GM12878 (cell line): ENCODE data around the gene CRYZL1. TPM values are rescaled to one million over a fixed set of nuclear protein-coding genes. Genes with fewer than 3 reads are reported as not detected.

Experiments used
- ATAC-seq: fragments of 200-7000 bp; cut with Tn5 transposase; 3 replicates; pipeline ENCODE4 v1.9.1; 2020; ENCODE audit warnings: mild to moderate bottlenecking, moderate library complexity
- BruUV-seq: library from RNA; stranded (reverse); fragments of 400-500 nt; replicated peaks from 2 replicates; lab custom pipeline; 2021; lab: Mats Ljungman, UMichigan
- CTCF ChIA-PET: fragments of 300-600 bp; sonication (Branson Sonifier 250); formaldehyde crosslinking; extraction: SDS; loops from one replicate; lab custom pipeline; 2021; ENCODE audit warnings: inconsistent platforms; lab: Yijun Ruan, JAX
- POLR2A ChIA-PET: fragments of 350-600 bp; formaldehyde crosslinking; extraction: SDS; loops from one replicate; lab custom pipeline; 2021; ENCODE audit warnings: inconsistent platforms; lab: Charles Lee
- RAD21 ChIA-PET: fragments of 300-600 bp; sonication (Branson Sonifier 250); formaldehyde crosslinking; loops from one replicate; lab custom pipeline; 2023; ENCODE audit warnings: antibody characterized with exemption; ENCODE audit not compliant: unreplicated experiment; lab: Charles Lee
- SMC1A ChIA-PET: fragments of 300-600 bp; sonication (Branson Sonifier 250); formaldehyde crosslinking; loops from one replicate; lab custom pipeline; 2023; ENCODE audit not compliant: unreplicated experiment, uncharacterized antibody; lab: Charles Lee
- DNase-seq: peaks from one replicate; pipeline ENCODE4 v3.0.0-alpha.2; 2011; ENCODE audit warnings: low read depth, low spot score
- FAIRE-seq: peaks from 3 replicates; lab custom pipeline; 2011; peaks lifted over from hg19 to GRCh38; lab: Jason Lieb, UNC
- H2AFZ ChIP-seq: 2 replicates; pipeline ENCODE4 v1.6.0; 2011; ENCODE audit warnings: low read depth, low read length, control low read depth; ENCODE audit not compliant: control insufficient read depth
- H3K27ac ChIP-seq: 2 replicates; pipeline ENCODE4 v1.5.1; 2011; ENCODE audit warnings: control low read depth; ENCODE audit not compliant: control insufficient read depth, insufficient read depth
- H3K27me3 ChIP-seq, 2 experiments: replicated peaks in 1 of 2; 2 replicates each; pipeline versions ENCODE4 v1.6.0 to v1.6.1; 2011; ENCODE audit warnings: low read length in 1 of 2; ENCODE audit not compliant: control insufficient read depth in 2 of 2, insufficient read depth in 2 of 2
- H3K36me3 ChIP-seq, 2 experiments: 2 replicates each; pipeline ENCODE4 v1.5.1; 2011; ENCODE audit warnings: low read length in 1 of 2; ENCODE audit not compliant: control insufficient read depth in 2 of 2, insufficient read depth in 2 of 2
- H3K4me1 ChIP-seq: 2 replicates; pipeline ENCODE4 v1.6.1; 2011; ENCODE audit warnings: mild to moderate bottlenecking, low read length, moderate library complexity, mixed read lengths; ENCODE audit not compliant: control insufficient read depth, insufficient read depth
- H3K4me2 ChIP-seq: 2 replicates; pipeline ENCODE4 v1.6.0; 2011; ENCODE audit warnings: control low read depth; ENCODE audit not compliant: control insufficient read depth, insufficient read depth
- H3K4me3 ChIP-seq: fragments of 200-600 bp; sonication (generic); 2 replicates; pipeline ENCODE4 v1.5.1; 2016
- H3K79me2 ChIP-seq: 2 replicates; pipeline ENCODE4 v1.6.0; 2011; ENCODE audit warnings: low read length; ENCODE audit not compliant: control insufficient read depth, insufficient read depth
- H3K9ac ChIP-seq: 2 replicates; pipeline ENCODE4 v1.8.0; 2011; ENCODE audit warnings: low read length, control low read depth, mixed read lengths; ENCODE audit not compliant: control insufficient read depth, insufficient read depth
- H3K9me3 ChIP-seq: replicated peaks from 3 replicates; pipeline ENCODE4 v1.5.1; 2011; ENCODE audit warnings: mild to moderate bottlenecking, low read length; ENCODE audit not compliant: control insufficient read depth, insufficient read depth
- H4K20me1 ChIP-seq: 2 replicates; pipeline ENCODE4 v1.6.0; 2011; ENCODE audit not compliant: control insufficient read depth, insufficient read depth
- CHD1 ChIP-seq: IDR thresholded peaks from 2 replicates; pipeline ENCODE4 v1.6.1; 2012; ENCODE audit warnings: low read depth, low read length, improper control_type of control experiment
- EZH2 ChIP-seq: IDR thresholded peaks from 2 replicates; pipeline ENCODE4 v1.6.1; 2012; ENCODE audit warnings: low read depth, mild to moderate bottlenecking, control low read depth, inconsistent platforms, low read length, borderline replicate concordance; ENCODE audit not compliant: control insufficient read depth
- GABPA ChIP-seq: IDR thresholded peaks from 2 replicates; pipeline ENCODE4 v1.6.1; 2014; ENCODE audit warnings: antibody characterized with exemption, low read depth, mild to moderate bottlenecking, inconsistent platforms
- MYB ChIP-seq: fragments of 150-350 bp; IDR thresholded peaks from 2 replicates; pipeline ENCODE4 v1.6.1; 2014; ENCODE audit warnings: mild to moderate bottlenecking, low read depth, low read length, borderline replicate concordance
- POLR2A ChIP-seq: IDR thresholded peaks from 2 replicates; pipeline ENCODE4 v1.6.1; 2011; ENCODE audit warnings: low read depth, mild to moderate bottlenecking, low read length
- WGBS: methylation state at CpG from one replicate; pipeline ENCODE4 v1.1.6; 2016; ENCODE audit warnings: low lambda C conversion rate; ENCODE audit not compliant: insufficient replicate concordance, insufficient coverage; ENCODE audit errors: missing lambda C conversion rate; 5-methylcytosine and 5-hydroxymethylcytosine counted together
- in situ Hi-C: fragments of 300-500 bp; cut with MboI; formaldehyde crosslinking; loops from 9 replicates; pipeline ENCODE4 v1.14.3; 2018; ENCODE audit warnings: mixed read lengths
- intact Hi-C: fragments of 100-400 bp; cut with micrococcal nuclease; formaldehyde crosslinking; loops from one replicate; pipeline ENCODE4 v1.14.2; 2022; ENCODE audit not compliant: unreplicated experiment
- polyA plus RNA-seq, 11 experiments: library from polyadenylated mRNA; depleted of rRNA in 4 of 11; unstranded in 6 of 11; stranded (reverse) in 5 of 11; fragments of >200 nt; fragmentation: Nextera tagmentation in 4 of 11; fragmentation: Illumina TruSeq in 1 of 11; extraction: Ambion mirVana in 4 of 11; extraction: Trizol in 1 of 11; gene quantifications; 1 replicate in 1 of 11; 2 replicates in 10 of 11; pipeline versions ENCODE4 v1.2.1 to v1.2.3, GENCODE V29; 2011 to 2016; ENCODE audit warnings: inconsistent platforms in 2 of 11, missing spikeins in 2 of 11, low read depth in 1 of 11
- total RNA-seq, 4 experiments: library from RNA; depleted of rRNA in 3 of 4; stranded (reverse); fragments of >200 nt in 3 of 4; fragmentation: Illumina TruSeq in 1 of 4; extraction: Trizol in 1 of 4; gene quantifications; 2 replicates each; pipeline versions ENCODE4 v1.2.1 to v1.2.3, GENCODE V29; 2013 to 2021
- TF ChIP-seq, protein P1 (sequence below): fragments of 450-650 bp; IDR thresholded peaks from 2 replicates; pipeline ENCODE4 v1.6.1; 2017; ENCODE audit warnings: borderline replicate concordance
- TF ChIP-seq, protein P2 (sequence below): fragments of 450-650 bp; IDR thresholded peaks from 2 replicates; pipeline ENCODE4 v1.6.1; 2017; ENCODE audit warnings: mild to moderate bottlenecking
- TF ChIP-seq, protein P3 (sequence below): fragments of 450-650 bp; formaldehyde crosslinking; IDR thresholded peaks from 2 replicates; pipeline ENCODE4 v1.5.0; 2022; ENCODE audit warnings: mild to moderate bottlenecking, missing genetic modification characterization

Gene CRYZL1
- total and polyA plus RNA-seq, 10 of the 15 experiments (the other 5 are each of a cell fraction or from before 2014, with no cell fraction given): 14.3 to 72.4 (median 30.7) TPM

DNA sequence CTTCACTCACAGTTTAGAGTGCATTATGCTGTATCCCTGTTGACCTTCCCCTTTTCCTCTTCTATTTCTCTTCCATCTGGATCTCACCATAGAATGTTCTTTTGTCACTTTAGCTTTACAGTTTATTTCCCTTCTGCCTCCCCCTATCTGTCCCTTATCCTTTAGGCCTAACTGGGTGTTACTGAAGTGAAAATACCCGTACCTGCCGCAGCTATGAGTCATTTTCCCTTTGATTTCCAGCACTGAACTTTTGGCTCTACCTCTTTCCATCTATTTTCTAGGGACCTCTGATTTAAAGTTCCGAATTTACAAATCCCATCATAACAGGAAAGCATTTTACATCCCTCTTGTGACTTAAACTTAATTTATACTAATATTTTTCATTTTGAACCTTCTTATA is 20.5 kb upstream of the CRYZL1 start:
- ChIA-PET RAD21 (no interaction called here), CTCF (no interaction called here), POLR2A (interaction anchor here (0.6 kb wide), 1 partner anchor 72 kb away, joined by 3 read pairs; no protein-coding TSS in a partner anchor), SMC1A (no interaction called here)
- H3K4me1 ChIP-seq: no peaks in the 10 kb centered on the region
- no peak overlapping the region for H3K4me3 ChIP-seq
- H2AFZ ChIP-seq: no peak overlapping the region
- no peaks in the 10 kb centered on the region for H3K79me2 ChIP-seq
- in situ Hi-C loops (no loop called here), intact Hi-C loops (no loop called here)
- H3K27me3 ChIP-seq: no peaks in the 10 kb centered on the region
- DNase-seq (no peak), ATAC-seq (no peak), FAIRE-seq (no peak)
- no peak overlapping the region for H3K9ac ChIP-seq
- no peak overlapping the region for H3K27ac ChIP-seq
- no peaks in the 10 kb centered on the region for H4K20me1 ChIP-seq
- no TSS peak for BruUV-seq
- H3K4me2 ChIP-seq: no peak overlapping the region
- H3K36me3 ChIP-seq: no peaks in the 10 kb centered on the region
- TF ChIP-seq, protein P1, sequence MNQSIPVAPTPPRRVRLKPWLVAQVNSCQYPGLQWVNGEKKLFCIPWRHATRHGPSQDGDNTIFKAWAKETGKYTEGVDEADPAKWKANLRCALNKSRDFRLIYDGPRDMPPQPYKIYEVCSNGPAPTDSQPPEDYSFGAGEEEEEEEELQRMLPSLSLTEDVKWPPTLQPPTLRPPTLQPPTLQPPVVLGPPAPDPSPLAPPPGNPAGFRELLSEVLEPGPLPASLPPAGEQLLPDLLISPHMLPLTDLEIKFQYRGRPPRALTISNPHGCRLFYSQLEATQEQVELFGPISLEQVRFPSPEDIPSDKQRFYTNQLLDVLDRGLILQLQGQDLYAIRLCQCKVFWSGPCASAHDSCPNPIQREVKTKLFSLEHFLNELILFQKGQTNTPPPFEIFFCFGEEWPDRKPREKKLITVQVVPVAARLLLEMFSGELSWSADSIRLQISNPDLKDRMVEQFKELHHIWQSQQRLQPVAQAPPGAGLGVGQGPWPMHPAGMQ: no peak
- no peaks in the 10 kb centered on the region for H3K9me3 ChIP-seq
- WGBS: 17% methylated on average over 3 of the region's 3 CpGs

DNA sequence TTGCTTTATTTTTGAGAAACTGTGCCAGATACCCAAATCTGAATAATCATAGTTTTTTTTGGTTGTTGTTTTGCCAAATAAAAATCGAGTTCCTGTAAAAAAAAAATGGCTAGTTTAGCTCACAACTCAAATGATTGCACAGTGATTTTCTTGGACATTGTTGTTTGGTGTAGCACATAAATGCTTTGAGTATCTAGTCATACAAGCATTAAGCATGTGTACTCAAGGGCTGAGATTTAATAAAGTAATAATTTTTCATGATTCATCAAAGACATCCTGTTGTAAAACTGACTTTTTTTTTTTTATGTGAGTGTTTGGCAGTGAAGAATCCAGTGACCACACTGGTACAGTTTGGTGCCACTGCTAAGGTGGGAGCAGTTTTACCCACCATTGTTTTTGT is 19.6 kb upstream of the CRYZL1 start:
- Histone ChIP-seq H3K4me2 (no peak overlapping the region), H2AFZ (no peak overlapping the region), H3K36me3 (no peaks in the 10 kb centered on the region), H3K4me3 (no peak overlapping the region), H3K9ac (no peak overlapping the region), H3K27ac (no peak overlapping the region), H3K27me3 (no peaks in the 10 kb centered on the region), H3K4me1 (no peaks in the 10 kb centered on the region), H3K9me3 (no peaks in the 10 kb centered on the region), H3K79me2 (no peaks in the 10 kb centered on the region), H4K20me1 (no peaks in the 10 kb centered on the region)
- TF ChIP-seq POLR2A (no peak), EZH2 (no peak), CHD1 (no peak), GABPA (no peak), MYB (no peak)
- TF ChIP-seq, protein P2, sequence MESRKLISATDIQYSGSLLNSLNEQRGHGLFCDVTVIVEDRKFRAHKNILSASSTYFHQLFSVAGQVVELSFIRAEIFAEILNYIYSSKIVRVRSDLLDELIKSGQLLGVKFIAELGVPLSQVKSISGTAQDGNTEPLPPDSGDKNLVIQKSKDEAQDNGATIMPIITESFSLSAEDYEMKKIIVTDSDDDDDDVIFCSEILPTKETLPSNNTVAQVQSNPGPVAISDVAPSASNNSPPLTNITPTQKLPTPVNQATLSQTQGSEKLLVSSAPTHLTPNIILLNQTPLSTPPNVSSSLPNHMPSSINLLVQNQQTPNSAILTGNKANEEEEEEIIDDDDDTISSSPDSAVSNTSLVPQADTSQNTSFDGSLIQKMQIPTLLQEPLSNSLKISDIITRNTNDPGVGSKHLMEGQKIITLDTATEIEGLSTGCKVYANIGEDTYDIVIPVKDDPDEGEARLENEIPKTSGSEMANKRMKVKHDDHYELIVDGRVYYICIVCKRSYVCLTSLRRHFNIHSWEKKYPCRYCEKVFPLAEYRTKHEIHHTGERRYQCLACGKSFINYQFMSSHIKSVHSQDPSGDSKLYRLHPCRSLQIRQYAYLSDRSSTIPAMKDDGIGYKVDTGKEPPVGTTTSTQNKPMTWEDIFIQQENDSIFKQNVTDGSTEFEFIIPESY: no peak
- TF ChIP-seq, protein P3, sequence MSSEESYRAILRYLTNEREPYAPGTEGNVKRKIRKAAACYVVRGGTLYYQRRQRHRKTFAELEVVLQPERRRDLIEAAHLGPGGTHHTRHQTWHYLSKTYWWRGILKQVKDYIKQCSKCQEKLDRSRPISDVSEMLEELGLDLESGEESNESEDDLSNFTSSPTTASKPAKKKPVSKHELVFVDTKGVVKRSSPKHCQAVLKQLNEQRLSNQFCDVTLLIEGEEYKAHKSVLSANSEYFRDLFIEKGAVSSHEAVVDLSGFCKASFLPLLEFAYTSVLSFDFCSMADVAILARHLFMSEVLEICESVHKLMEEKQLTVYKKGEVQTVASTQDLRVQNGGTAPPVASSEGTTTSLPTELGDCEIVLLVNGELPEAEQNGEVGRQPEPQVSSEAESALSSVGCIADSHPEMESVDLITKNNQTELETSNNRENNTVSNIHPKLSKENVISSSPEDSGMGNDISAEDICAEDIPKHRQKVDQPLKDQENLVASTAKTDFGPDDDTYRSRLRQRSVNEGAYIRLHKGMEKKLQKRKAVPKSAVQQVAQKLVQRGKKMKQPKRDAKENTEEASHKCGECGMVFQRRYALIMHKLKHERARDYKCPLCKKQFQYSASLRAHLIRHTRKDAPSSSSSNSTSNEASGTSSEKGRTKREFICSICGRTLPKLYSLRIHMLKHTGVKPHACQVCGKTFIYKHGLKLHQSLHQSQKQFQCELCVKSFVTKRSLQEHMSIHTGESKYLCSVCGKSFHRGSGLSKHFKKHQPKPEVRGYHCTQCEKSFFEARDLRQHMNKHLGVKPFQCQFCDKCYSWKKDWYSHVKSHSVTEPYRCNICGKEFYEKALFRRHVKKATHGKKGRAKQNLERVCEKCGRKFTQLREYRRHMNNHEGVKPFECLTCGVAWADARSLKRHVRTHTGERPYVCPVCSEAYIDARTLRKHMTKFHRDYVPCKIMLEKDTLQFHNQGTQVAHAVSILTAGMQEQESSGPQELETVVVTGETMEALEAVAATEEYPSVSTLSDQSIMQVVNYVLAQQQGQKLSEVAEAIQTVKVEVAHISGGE: no peak
- SMC1A ChIA-PET: interaction anchor here (0.6 to 0.8 kb wide), 2 partner anchors 100 to 463 kb away, joined by 3 read pairs; no protein-coding TSS in a partner anchor
- POLR2A ChIA-PET: no interaction called here
- intact Hi-C loops (no loop called here), in situ Hi-C loops (no loop called here)
- BruUV-seq: no TSS peak
- RAD21 ChIA-PET: no interaction called here
- 9% methylated on average over 1 of the region's 1 CpG for WGBS
- ATAC-seq (no peak), DNase-seq (no peak), FAIRE-seq (no peak)
- CTCF ChIA-PET: interaction anchor here (0.6 to 1.2 kb wide), 2 partner anchors 16 to 955 kb away, joined by 3 to 4 read pairs; no protein-coding TSS in a partner anchor
